PFSK-1 (cell line): ENCODE data around the gene MGMT.

Experiments
- POLR2AphosphoS5 ChIP-seq: IDR thresholded peaks from 2 replicates; pipeline ENCODE4 v1.6.1; 2012; ENCODE audit warnings: low read depth, mild to moderate bottlenecking, control low read depth, low read length, moderate library complexity
- REST ChIP-seq, 2 experiments: IDR thresholded peaks; 2 replicates each; pipeline versions ENCODE4 v1.6.1 to v1.8.0; 2011 to 2012; ENCODE audit warnings: low read depth in 2 of 2, low read length in 2 of 2, control low read depth in 1 of 2, inconsistent platforms in 1 of 2, mild to moderate bottlenecking in 1 of 2, moderate library complexity in 1 of 2; ENCODE audit not compliant: insufficient read depth in 1 of 2
- TAF1 ChIP-seq: IDR thresholded peaks from 2 replicates; pipeline ENCODE4 v1.6.1; 2012; ENCODE audit warnings: low read length, control low read depth, borderline replicate concordance; ENCODE audit not compliant: insufficient read depth

GRCh38 chr10:129703287-129704137 is 236.5 kb downstream of the MGMT start:
- TF ChIP-seq POLR2AphosphoS5 (no peak), TAF1 (no peak), REST (IDR thresholded peaks at IDR 0.05; ENCODE audit: insufficient read depth in 1 of 2, low read depth in 2 of 2, low read length in 2 of 2) (no peak)
